Measurements from ENCODE around the gene PKDCC.

DNA sequence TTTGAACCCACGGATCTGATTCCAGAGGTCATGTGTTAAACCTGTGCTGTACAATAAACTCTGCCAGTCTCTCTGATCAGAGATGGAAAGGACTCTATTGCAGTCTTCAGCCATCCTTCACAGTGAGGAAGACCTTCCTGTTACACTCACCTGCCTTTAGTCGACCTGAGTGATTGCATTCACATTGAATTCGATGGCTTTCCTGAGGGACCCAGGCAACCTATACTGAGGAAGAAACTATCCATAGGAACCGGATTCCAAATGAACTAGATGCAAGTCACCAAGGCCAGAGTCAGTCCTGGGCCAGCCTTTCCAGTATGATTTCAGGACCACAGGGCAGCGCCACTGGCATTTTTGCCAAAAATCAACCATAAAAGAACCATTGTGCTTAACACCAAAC lies 56.8 kb downstream of the PKDCC start:
- TF ChIP-seq, protein P1, sequence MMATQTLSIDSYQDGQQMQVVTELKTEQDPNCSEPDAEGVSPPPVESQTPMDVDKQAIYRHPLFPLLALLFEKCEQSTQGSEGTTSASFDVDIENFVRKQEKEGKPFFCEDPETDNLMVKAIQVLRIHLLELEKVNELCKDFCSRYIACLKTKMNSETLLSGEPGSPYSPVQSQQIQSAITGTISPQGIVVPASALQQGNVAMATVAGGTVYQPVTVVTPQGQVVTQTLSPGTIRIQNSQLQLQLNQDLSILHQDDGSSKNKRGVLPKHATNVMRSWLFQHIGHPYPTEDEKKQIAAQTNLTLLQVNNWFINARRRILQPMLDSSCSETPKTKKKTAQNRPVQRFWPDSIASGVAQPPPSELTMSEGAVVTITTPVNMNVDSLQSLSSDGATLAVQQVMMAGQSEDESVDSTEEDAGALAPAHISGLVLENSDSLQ (IDR thresholded peaks at IDR 0.05) = no peak
- TF ChIP-seq NFRKB (IDR thresholded peaks at IDR 0.05) (no peak), ARNT (IDR thresholded peaks at IDR 0.05) (no peak), SUZ12 (IDR thresholded peaks at IDR 0.05) (no peak), CTBP1 (IDR thresholded peaks at IDR 0.05; ENCODE audit: borderline replicate concordance) (no peak), FOXK2 (IDR thresholded peaks at IDR 0.05) (no peak), BHLHE40 (IDR thresholded peaks at IDR 0.05; ENCODE audit: borderline replicate concordance) (no peak), FOXM1 (IDR thresholded peaks at IDR 0.05; ENCODE audit: borderline replicate concordance) (no peak), SP1 (IDR thresholded peaks at IDR 0.05) (no peak), ZNF384 (IDR thresholded peaks at IDR 0.05) (no peak)

All from HEK293T (cell line).